Colon (tissue), 2 donors: Measurements from ENCODE around the gene KLHL22.
"Not testable (repeated sequence)": the region's sequence is repeated elsewhere in the genome, so short reads cannot be mapped to it uniquely, and the experiment has no call there.

ENCODE experiments used
- FAIRE-seq: peaks from 2 replicates; lab custom pipeline; 2012; peaks lifted over from hg19 to GRCh38; lab: Jason Lieb, UNC
- donor health status: control.
- donor health status: control.

KLHL22 gene, protein sequence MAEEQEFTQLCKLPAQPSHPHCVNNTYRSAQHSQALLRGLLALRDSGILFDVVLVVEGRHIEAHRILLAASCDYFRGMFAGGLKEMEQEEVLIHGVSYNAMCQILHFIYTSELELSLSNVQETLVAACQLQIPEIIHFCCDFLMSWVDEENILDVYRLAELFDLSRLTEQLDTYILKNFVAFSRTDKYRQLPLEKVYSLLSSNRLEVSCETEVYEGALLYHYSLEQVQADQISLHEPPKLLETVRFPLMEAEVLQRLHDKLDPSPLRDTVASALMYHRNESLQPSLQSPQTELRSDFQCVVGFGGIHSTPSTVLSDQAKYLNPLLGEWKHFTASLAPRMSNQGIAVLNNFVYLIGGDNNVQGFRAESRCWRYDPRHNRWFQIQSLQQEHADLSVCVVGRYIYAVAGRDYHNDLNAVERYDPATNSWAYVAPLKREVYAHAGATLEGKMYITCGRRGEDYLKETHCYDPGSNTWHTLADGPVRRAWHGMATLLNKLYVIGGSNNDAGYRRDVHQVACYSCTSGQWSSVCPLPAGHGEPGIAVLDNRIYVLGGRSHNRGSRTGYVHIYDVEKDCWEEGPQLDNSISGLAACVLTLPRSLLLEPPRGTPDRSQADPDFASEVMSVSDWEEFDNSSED

DNA sequence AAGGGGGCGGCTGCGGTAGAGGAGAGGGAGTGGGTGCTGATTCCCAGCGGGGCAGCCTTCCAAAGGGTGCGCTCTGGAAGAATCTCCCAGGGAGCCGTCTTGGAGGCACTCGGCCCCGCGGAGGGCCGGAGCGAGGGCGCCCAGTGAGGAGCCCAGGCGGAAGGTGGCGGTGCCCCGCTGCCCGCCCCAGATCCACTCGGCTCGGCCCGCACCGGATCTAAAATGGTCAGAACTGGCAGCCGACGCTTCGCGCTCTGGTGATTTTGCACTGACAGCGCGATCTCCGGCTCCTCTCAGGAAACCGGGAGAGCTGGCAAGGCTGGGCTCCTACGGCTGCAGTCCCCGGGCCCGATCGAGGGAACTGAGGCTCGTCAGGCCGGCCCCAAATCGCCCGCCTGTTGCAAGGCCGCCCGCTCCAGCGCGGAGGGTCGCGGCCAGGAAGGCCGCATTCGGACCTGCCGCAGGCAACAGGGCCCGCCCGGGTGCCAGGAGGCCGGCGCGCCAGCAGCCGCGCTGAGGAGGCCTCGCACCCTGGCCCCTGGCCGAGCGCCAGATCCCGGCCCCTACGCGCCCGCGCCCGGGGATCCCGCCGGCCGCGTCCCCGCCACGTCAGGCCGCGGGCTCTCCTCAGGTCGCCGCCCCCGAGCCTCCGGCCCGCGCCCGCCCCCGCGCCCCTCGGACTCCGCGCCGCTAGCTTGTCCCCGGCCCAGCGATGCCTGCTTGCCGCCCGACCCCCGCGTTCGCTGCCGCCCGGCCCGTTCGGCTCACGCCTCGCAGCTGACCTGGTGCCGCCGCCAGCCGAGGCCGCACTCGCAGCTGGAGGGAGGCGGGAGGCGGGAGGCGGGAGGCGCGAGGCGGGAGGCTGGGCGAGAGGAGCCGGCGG, at the start of gene KLHL22:
TSS of gene KLHL22 (minus strand) at position 818 of the 883 bp plus-strand sequence. CDS start 6,584 bp downstream, outside the sequence.
- FAIRE-seq: no peak

DNA sequence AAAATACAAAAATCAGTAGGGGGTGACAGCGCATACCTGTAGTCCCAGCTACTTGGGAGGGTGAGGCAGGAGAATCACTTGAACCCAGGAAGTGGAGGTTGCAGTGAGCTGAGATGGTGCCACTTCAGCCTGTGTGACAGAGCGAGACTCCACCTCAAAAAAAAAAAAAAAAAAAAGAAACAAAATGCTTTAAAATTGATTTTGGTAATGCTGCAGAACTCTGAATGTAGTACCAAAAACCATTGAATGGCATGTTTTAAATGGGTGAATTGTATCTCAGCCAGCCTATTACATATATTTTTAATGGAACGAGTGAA, 49.7 kb upstream of the KLHL22 start:
- not testable (repeated sequence) for FAIRE-seq

DNA sequence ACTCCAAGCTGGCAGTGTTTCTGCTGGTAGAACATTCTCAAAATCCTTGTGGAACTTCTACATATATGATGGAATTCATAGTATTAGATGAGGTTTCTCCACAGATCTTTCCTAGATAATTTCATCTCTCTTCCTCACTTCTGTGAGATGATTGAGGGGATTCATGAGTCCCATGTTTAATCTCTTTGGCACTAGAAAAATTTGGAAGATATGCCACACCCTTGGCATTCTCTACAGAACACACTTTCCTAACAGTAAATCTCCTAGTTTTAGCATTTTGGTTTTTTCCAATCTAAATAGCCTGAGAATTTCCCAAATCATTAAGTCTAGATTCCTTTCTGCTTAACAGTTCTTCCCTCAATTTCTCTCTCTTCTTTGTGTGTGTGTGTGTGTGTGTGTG, 47.1 kb upstream of the KLHL22 start:
- FAIRE-seq: no peak

DNA sequence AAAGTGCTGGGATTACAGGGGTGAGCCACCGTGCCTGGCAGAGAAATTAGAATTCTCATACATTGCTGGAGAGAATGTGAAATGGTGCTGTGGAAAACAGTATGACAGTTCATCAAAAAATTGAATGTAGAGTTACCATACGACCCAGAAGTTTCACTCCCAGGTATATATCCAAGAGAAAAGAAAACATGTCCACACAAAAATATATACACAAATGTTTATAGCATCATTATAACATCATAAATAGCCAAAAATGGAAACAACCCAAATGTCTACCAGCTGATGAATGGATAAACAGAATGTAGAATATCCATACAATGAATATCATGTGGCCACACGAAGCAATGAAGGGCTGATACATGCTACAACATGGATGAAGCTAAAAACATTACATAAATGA, 46.5 kb upstream of the KLHL22 start:
- no peak for FAIRE-seq

DNA sequence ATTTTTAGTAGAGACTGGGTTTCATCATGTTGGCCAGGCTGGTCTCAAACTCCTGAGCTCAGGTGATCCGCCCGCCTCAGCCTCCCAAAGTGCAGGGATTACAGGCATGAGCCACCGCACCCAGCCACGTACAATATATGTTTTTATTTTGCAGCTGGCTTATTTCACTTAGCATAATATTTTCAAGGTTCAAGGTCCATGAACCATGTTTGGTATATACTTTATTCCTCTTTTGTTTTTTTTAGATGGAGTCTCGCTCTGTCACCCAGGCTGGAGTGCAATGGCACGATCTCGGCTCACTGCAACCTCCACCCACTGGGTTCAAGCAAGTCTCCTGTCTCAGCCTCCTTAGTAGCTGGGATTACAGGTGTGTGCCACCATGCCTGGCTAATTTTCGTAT, 43.3 kb upstream of the KLHL22 start:
- not testable (repeated sequence) for FAIRE-seq

DNA sequence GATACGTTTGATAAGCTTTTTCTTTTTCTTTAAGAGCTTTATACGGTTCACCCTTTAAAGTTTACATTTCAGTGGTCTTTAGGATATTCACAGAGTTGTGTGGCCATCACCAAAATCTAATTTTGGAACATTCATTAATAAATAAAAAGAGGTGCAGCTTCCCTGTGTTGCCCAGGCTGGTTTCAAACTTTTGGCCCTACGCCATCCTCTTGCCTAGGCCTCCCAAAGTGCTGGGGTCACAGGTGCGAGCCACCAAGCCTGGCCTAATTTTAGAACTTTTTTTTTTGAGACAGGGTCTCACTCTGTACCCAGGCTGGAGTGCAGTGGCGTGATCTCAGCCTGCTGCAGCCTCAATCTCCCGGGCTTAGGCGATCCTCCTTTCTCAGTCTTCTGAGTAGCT, 42.4 kb upstream of the KLHL22 start:
- FAIRE-seq: no peak

DNA sequence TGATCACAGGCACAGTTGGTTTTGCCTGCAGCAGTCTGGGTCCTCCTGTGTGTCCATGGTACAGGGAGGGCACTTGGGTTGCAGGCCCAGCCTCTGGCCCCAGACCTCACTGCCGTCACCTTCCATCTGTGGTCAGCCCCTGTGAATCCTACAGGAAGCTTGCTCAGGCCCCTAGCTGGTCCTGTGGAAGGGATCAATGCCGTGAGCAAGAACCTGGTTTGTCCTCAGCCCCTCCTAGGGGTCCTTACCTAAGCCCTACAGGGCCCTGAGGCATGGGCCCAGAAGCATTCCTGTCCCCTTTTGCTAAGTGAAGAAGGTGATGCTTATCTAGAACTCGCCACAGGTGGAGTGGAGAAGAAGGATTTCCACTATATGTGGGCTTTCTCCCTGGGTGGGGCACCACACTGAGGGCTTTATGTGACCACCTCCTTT, 41.7 kb upstream of the KLHL22 start:
- FAIRE-seq: no peak

DNA sequence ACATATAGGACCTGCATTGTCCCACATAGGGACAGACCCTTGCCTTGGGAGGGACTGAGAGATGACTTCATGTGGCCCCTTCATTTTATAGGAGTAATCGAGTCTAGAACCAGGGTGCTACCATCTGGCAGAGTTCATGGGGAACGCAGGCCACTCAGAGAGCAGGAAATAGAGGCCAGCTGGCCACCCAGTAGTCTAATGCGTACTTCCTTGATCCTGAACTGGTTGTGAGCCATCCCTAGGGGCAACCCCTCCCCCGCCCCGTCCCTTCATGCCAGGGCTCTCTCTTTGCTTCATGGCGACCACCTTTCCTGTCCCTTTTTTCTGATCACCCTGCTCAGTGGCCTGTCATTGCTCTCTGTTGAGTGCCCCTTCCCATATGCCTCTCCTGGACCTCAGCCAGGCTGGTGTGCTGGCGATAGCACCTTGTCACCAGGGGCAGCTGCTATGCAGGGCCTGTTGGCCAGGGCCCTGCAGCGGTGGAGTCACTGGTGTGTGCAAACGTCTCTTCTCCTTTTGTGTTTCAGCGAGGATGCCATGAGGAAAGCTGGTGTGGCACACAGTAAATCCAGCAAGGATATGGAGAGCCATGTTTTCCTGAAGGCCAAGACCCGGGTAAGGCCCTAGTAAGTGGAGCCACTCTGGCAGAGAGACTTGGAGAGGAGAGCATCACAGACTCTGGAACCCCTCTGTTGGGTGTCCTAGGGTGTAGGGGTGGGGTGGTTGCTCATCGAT, 41.2 kb upstream of the KLHL22 start:
- FAIRE-seq: no peak

DNA sequence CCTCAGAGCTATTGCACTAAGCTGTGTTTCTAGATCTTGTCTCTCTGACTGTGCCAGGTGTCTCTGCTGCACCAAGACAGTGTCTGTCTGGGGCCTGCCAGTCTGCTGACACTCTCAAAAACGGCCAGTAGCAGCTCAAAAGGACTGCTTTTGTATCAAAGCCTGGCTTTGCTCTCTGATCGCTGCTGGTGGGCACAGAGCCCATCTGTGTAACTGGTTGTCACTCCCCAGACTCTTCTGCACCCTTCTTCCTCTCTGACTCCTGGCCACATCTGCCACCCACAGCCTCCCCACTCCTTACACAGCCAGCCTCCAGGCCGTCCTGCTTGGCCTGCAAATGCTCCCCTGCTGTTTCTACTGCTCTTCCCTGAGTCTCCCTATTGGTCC, 38.3 kb upstream of the KLHL22 start:
- no peak for FAIRE-seq

DNA sequence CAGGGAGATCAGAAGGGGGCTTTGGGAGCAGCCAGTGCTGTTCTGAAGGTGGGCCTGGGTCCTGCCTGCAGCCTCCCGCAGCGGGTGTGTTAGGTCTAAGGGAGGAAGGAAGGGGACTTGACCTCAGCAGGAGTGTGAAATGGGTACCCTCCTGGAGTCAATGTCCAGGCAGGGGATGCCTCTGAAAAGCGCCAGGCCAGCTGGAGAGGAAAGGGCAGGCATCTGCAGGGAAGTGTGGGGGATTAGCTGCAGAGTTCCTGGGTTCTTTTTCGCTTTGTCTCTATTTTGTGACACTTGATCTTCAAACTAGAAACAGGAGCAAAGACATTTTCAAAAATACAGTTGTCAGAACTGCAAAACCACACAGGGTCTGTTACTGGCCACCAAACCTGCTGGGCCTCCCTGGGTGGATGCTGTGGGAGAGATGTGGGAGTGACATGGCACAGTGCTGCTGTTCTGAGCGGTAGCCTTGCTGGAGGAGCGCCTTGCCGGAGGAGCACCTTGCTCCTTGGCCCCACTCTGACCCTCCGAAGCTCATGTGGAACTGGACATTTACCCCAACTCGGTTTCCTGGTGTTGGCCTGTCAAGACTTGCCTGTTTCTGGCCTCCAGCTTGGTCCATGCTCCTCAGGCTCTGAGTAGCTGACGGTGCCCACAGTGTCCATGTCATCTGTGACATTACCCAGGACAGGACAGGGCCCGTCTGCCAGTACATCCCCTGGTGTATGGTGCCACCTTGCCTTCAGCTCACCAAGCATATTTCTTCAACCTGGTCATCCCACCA, 37.7 kb upstream of the KLHL22 start:
- FAIRE-seq: no peak

DNA sequence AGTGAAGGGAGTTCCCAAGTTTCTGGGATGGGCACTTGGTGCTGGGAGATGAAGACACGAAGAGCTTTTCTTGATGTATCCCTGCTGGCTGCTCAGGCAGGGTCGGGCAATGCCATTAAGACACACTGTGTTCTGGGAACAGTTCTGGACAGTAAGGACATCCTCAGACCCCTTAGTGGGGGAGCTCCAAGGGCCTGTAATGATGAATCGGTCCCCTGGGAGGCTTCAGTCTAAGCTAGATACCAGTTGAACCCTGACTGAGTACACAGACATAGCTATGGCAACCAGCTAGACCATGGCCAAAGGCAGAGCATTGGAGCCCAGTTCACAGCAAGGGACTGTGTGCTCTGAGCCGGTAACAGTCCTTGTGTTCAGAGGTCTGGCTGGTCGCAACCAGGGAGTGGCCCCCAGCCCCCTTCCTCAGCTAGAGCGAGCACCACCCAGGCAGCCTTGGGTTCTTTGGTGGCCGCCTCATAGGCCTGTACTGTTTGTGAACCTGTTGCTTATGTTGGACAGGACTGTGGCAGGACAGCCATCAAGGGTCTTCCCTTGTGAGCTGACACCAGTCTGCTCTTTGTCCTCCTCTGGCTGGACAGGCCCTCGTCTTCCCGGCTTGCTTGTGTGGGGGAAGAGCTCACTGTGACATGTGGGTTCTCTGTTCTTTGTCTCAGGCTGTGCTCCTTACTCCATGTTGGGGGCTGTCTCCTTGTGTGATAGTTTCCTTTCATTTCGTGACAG, 36.8 kb upstream of the KLHL22 start:
- no peak for FAIRE-seq

DNA sequence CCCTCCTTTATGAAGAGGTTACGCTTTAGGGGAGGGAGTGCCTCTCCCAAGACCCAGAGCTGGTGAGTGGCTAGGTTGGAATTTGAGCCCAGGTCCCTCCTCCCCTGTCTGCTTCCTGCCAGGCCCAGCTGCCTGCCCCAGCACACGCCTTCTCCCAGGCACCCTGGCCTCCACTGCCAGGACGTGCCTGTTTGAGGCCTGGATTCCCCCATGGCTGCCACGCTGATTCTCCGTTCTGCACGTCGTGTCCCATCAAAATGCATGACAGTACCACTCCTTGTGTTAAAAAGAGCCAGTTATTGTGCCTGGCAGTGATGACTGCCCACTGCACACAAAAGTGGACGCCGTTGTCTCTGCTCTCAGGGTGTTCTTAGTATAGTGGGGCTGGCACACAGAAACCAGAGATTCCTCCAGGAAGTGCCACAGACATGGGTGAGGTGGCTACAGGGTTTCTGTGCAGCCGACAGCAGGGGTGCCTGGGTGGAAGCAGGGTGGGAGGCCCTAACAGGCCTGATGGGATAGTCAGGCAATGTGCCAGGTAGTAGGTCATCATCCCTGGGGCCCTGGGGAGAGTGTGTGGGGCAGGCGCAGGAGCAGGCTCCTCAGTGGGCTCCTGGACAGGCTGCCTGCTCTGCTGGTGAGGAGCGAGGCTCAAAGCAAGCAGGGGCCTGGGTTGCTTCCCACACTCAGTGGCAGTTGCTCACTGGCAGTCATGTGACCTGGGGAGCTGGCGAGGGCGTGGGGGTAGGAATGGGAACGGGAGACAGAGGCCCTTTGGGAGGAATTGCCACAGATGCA, 36.0 kb upstream of the KLHL22 start:
- FAIRE-seq: no peak

DNA sequence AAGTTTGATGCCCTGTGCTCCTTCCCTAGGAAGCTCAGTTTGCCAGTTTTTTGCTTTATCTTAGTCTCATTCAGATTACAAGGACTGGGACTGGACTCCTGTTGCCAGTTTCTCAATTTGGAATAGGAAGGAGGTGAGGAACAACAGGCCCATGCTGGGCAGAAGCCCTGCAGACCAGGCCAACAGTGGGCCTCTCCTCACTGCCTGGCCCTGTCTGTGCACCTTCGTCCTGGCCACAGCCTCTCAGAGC, 35.5 kb upstream of the KLHL22 start:
- no peak for FAIRE-seq

DNA sequence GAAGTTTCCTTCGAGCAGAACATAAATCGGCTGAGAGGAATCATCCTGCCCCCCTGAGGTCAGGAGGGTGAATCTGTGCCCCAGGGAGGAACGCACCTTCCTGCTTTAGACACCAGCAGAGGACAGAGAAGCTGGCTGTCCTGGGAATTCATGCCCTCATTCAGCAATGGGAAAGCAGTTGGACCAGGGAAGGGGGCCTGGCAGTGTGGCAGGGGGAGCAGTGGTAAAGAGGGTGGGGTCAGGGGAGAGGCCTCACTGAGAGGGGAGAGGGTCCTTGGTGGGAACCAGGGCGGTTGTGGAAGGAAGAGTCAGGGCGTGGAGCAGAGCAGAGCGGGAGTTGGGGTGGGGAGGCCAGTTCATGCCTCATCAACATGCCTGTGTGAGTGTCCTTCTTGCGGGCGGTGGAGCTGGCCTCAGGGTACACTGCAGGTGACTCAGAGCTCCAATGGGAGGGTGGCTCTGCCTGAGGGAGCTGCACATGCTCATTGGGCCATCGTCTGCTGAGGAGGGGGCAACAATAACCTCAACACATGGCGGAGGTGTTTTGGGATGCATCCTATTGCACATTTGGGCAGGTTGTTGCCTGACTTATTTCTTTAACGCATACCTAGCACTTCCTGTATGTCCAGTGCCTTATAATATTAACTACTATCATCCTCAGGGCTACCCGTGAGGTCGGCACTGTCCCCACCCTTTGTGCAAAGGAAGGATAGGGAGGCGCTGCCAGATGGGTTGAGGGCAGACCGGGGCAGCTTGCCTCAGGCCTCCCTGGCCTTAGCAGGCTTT, 35.0 kb upstream of the KLHL22 start:
- no peak for FAIRE-seq

DNA sequence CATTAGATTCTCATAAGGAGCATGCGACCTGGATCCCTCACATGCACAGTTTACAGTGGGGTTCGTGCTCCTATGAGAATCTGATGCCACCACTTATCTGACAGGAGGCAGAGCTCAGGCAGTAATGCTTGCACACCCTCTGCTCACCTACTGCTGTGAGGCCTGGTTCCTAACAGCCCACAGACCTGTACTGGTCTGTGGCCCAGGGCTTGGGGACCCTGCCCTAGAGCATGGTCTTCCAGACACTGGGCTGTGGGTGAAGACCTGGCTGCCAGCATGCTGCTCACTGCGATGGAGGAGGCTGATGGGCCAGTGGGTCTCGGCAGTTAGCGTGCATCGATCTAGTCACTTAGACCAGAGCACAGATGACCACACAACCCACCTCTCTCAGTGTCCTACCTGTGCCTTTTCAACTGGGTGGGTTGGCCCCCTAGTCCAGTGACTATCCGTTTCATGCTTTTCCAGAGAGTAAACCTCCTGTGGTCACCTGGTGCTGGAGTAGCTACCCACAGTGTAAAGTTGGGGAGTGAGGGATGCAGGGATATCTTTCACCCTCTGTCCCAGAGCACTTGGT, 32.9 kb upstream of the KLHL22 start:
- FAIRE-seq: no peak

DNA sequence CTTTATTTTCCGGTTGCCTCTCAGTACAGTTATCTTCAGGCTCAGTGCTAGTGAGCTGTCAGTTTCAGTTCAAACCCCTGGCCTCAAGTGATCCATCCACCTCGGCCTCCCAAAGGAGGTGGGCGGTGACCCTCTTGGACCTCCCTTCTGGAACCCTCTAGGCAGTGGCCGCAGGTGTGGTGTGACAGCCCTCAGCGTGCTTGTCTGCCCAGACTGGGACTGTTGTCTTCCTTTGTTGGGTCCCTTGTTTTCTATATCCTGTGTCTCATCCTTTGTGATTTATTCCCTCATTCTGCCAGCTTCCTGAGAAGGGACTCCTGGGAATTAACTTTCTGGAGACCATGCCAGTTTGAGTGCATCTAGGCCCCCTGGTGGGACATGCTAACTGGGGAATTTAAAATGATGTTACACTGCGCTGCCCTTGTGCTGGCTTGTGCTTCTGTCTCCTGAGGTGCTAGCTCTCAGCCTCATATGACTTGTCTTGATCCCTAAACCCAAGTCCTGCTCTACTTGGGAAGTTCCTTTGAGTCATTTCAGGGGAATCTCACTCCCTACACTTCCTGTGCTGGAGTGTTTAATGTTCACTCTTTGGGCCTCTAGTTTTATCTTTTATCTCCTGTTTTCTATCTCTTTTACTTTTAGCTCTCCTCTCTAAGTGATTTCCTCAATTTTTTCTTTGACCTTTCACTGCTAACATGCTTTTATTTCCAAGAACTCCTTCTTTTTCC, 31.2 kb upstream of the KLHL22 start:
- no peak for FAIRE-seq

DNA sequence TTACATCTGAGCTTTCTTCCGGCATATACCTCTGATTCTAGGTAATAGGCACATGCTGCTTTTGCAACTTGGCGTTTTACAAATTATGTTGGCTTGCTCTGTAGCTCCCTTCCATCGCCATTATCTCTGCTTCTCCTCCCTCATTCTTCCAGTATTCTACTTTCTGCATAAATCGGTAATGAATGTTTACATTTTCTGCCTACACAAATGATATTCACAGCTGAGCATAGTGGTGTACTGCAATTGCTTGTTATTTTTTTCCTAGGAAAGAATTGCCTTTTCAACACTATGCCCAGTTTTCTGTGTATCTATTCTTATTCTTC, 30.7 kb upstream of the KLHL22 start:
- FAIRE-seq: no peak

DNA sequence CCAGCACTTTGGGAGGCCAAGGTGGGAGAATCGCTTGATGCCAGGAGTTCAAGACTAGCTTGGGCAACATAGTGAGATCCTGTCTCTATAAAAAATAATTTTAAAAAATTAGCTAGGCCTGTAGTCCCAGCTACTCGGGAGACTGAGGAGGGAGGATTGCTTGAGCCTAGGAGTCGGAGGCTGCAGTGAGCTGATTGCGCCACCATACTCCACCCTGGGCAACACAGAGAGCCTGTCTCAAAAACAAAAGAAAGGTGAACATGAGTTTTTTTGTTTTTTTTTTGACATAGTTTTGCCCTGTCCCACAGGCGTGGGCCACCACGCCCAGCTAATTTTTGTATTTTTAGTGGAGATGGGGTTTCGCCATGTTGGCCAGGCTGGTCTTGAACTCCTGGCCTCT, 29.5 kb upstream of the KLHL22 start:
- FAIRE-seq: no peak
